Vagina (tissue), 2 donors: ENCODE measurements around the gene DYSF. TPM values are rescaled to one million over a fixed set of nuclear protein-coding genes. Genes with fewer than 3 reads are reported as not detected.
"Not testable (repeated sequence)": the region's sequence is repeated elsewhere in the genome, so short reads cannot be mapped to it uniquely, and the experiment has no call there.

Experiments
- DNase-seq, 2 donors: peaks; one replicate each; pipeline ENCODE4 v3.0.0-alpha.2; 2017; ENCODE audit errors: extremely low spot score in 2 of 2
- H3K27ac ChIP-seq: fragments of 200-600 bp; sonication (generic); one replicate; pipeline ENCODE4 v1.5.1; 2019
- H3K27me3 ChIP-seq: fragments of 200-600 bp; sonication (generic); one replicate; pipeline ENCODE4 v1.5.1; 2019
- H3K36me3 ChIP-seq, 2 donors: fragments of 200-600 bp; sonication (generic); one replicate each; pipeline ENCODE4 v1.5.1; 2017 to 2019
- H3K4me1 ChIP-seq: fragments of 200-600 bp; sonication (generic); one replicate; pipeline ENCODE4 v1.5.1; 2019
- H3K4me3 ChIP-seq, 2 donors: fragments of 200-600 bp; sonication (generic); 1 replicate in 1 of 2; 2 replicates in 1 of 2; pipeline ENCODE4 v1.5.1; 2016 to 2019
- H3K9me3 ChIP-seq: fragments of 200-600 bp; sonication (generic); one replicate; pipeline ENCODE4 v1.5.1; 2019
- CTCF ChIP-seq, 3 experiments: fragments of 450-650 bp in 2 of 3; fragments of 200-600 bp in 1 of 3; sonication (generic) in 1 of 3; IDR thresholded peaks; one replicate each; pipeline ENCODE4 v1.5.1; 2017 to 2019; ENCODE audit warnings: antibody characterized with exemption in 3 of 3, mild to moderate bottlenecking in 2 of 3, moderate library complexity in 2 of 3
- POLR2A ChIP-seq, 2 donors: fragments of 450-650 bp; IDR thresholded peaks; one replicate each; pipeline ENCODE4 v1.6.1; 2017; ENCODE audit warnings: antibody characterized with exemption in 2 of 2, mild to moderate bottlenecking in 2 of 2, moderate library complexity in 2 of 2
- POLR2AphosphoS5 ChIP-seq, 2 donors: sonication (generic); formaldehyde crosslinking; IDR thresholded peaks; one replicate each; pipeline ENCODE4 v1.9.0; 2017; ENCODE audit warnings: antibody characterized with exemption in 2 of 2, mild to moderate bottlenecking in 2 of 2, low read depth in 1 of 2; ENCODE audit not compliant: insufficient read depth in 1 of 2
- intact Hi-C: fragments of 100-400 bp; cut with DNase I; formaldehyde crosslinking; loops from one replicate; pipeline ENCODE4 v1.15.1; 2023
- total RNA-seq: library from RNA; depleted of rRNA; stranded (reverse); fragments of >200 nt; gene quantifications from one replicate; pipeline ENCODE4 v1.2.3, GENCODE V29; 2016

DYSF gene
- total RNA-seq, 1 donor from 2014 or later: 10.1 TPM

- TF ChIP-seq POLR2AphosphoS5 (IDR thresholded peaks at IDR 0.05; ENCODE audit: insufficient read depth in 1 of 2, low read depth in 1 of 2) (no peak), CTCF (IDR thresholded peaks at IDR 0.05) (no peak), POLR2A (IDR thresholded peaks at IDR 0.05) (no peak)
- Histone ChIP-seq H3K9me3 (no peaks in the 10 kb centered on the region), H3K4me1 (no peaks in the 10 kb centered on the region), H3K36me3 (peaks cover 0 to 77% of the 10 kb centered on the region in 2 donors), H3K27ac (no peak overlapping the region), H3K27me3 (no peaks in the 10 kb centered on the region), H3K4me3 (no peak overlapping the region)
- intact Hi-C loops: no loop called here
- DNase-seq: no peak
Measured at GRCh38 chr2:71428472-71429383, 24.6 kb upstream of the DYSF start.

- H3K4me1 ChIP-seq, intact Hi-C loops, H3K36me3 ChIP-seq, H3K27ac ChIP-seq, DNase-seq, H3K9me3 ChIP-seq, H3K27me3 ChIP-seq, H3K4me3 ChIP-seq: not testable (repeated sequence)
Measured at GRCh38 chr2:71445142-71445541, 8.2 kb upstream of the DYSF start.

GRCh38 chr2:71446505-71446904, 6.9 kb upstream of the DYSF start:
- no peaks in the 10 kb centered on the region for H3K9me3 ChIP-seq
- H3K27me3 ChIP-seq: no peaks in the 10 kb centered on the region
- H3K4me3 ChIP-seq: no peak overlapping the region
- H3K27ac ChIP-seq: no peak overlapping the region
- DNase-seq: no peak
- intact Hi-C loops: no loop called here
- no peaks in the 10 kb centered on the region for H3K36me3 ChIP-seq
- TF ChIP-seq POLR2A (IDR thresholded peaks at IDR 0.05) (no peak), POLR2AphosphoS5 (IDR thresholded peaks at IDR 0.05; ENCODE audit: insufficient read depth in 1 of 2, low read depth in 1 of 2) (no peak), CTCF (IDR thresholded peaks at IDR 0.05) (no peak)
- H3K4me1 ChIP-seq: no peaks in the 10 kb centered on the region

GRCh38 chr2:71449343-71449742, 4.0 kb upstream of the DYSF start:
- Histone ChIP-seq H3K4me3 (no peak overlapping the region), H3K27ac (no peak overlapping the region), H3K9me3 (no peaks in the 10 kb centered on the region), H3K4me1 (peaks cover 20% of the 10 kb centered on the region), H3K27me3 (no peaks in the 10 kb centered on the region), H3K36me3 (no peaks in the 10 kb centered on the region)
- intact Hi-C loops: no loop called here
- no peak for DNase-seq
- TF ChIP-seq POLR2AphosphoS5 (IDR thresholded peaks at IDR 0.05; ENCODE audit: insufficient read depth in 1 of 2, low read depth in 1 of 2) (no peak), POLR2A (IDR thresholded peaks at IDR 0.05) (no peak), CTCF (IDR thresholded peaks at IDR 0.05) (no peak)

GRCh38 chr2:71451705-71452104, 1.7 kb upstream of the DYSF start:
- DNase-seq: no peak
- TF ChIP-seq CTCF (IDR thresholded peaks at IDR 0.05) (no peak), POLR2AphosphoS5 (IDR thresholded peaks at IDR 0.05; ENCODE audit: insufficient read depth in 1 of 2, low read depth in 1 of 2) (no peak), POLR2A (IDR thresholded peaks at IDR 0.05) (no peak)
- Histone ChIP-seq H3K4me3 (no peak overlapping the region), H3K27me3 (no peaks in the 10 kb centered on the region), H3K27ac (no peak overlapping the region), H3K9me3 (no peaks in the 10 kb centered on the region), H3K4me1 (peaks cover 23% of the 10 kb centered on the region), H3K36me3 (no peaks in the 10 kb centered on the region)
- intact Hi-C loops: no loop called here
